PC-9 (cell line): ENCODE results near the gene HSPG2. TPM values are rescaled to one million over a fixed set of nuclear protein-coding genes. Genes with fewer than 3 reads are reported as not detected.

Experiments used
- BruUV-seq: library from RNA; stranded (reverse); fragments of 400-500 nt; replicated peaks from 2 replicates; lab custom pipeline; 2021; lab: Mats Ljungman, UMichigan
- CTCF ChIA-PET: fragments of 300-600 bp; sonication (Branson Sonifier 250); formaldehyde crosslinking; loops from one replicate; lab custom pipeline; 2022; ENCODE audit warnings: antibody characterized with exemption; lab: Charles Lee
- POLR2A ChIA-PET: fragments of 300-600 bp; sonication (Branson Sonifier 250); formaldehyde crosslinking; loops from one replicate; lab custom pipeline; 2022; ENCODE audit warnings: antibody characterized with exemption; ENCODE audit not compliant: unreplicated experiment; lab: Charles Lee
- DNase-seq, 2 experiments: peaks; one replicate each; pipeline versions ENCODE4 v3.0.0 to v3.0.0-alpha.2; 2015 to 2022; ENCODE audit warnings: mixed read lengths in 1 of 2
- H2AFZ ChIP-seq: fragments of 200-600 bp; sonication (generic); 2 replicates; pipeline ENCODE4 v1.8.1; 2017; ENCODE audit warnings: antibody characterized with exemption
- H3F3A ChIP-seq: fragments of 200-600 bp; sonication (generic); 2 replicates; pipeline ENCODE4 v1.8.1; 2017; ENCODE audit warnings: antibody characterized with exemption, mild to moderate bottlenecking, low read depth; ENCODE audit not compliant: insufficient read depth
- H3K27ac ChIP-seq: fragments of 200-600 bp; sonication (generic); 2 replicates; pipeline ENCODE4 v1.6.1; 2016; ENCODE audit warnings: mixed run types
- H3K27me3 ChIP-seq: fragments of 200-600 bp; sonication (generic); 2 replicates; pipeline ENCODE4 v1.6.1; 2016; ENCODE audit warnings: low read depth, mixed run types; ENCODE audit not compliant: insufficient read depth
- H3K36me3 ChIP-seq: fragments of 200-600 bp; sonication (generic); 2 replicates; pipeline ENCODE4 v1.6.1; 2016; ENCODE audit warnings: low read depth, mixed run types
- H3K4me1 ChIP-seq: fragments of 200-600 bp; sonication (generic); replicated peaks from 2 replicates; pipeline ENCODE4 v1.6.1; 2016; ENCODE audit warnings: mixed run types; ENCODE audit not compliant: insufficient read depth
- H3K4me2 ChIP-seq: fragments of 200-600 bp; sonication (generic); 2 replicates; pipeline ENCODE4 v1.6.1; 2017; ENCODE audit warnings: mixed run types
- H3K4me3 ChIP-seq: fragments of 200-600 bp; sonication (generic); 2 replicates; pipeline ENCODE4 v1.6.1; 2016; ENCODE audit warnings: mixed run types
- H3K79me2 ChIP-seq: fragments of 200-600 bp; sonication (generic); 2 replicates; pipeline ENCODE4 v1.6.1; 2017; ENCODE audit warnings: low read depth, mixed run types
- H3K9me2 ChIP-seq: fragments of 200-600 bp; sonication (generic); 2 replicates; pipeline ENCODE4 v1.8.1; 2017; ENCODE audit warnings: mild to moderate bottlenecking; ENCODE audit not compliant: insufficient read depth
- H3K9me3 ChIP-seq: fragments of 200-600 bp; sonication (generic); 2 replicates; pipeline ENCODE4 v1.8.1; 2016; ENCODE audit warnings: low read depth; ENCODE audit not compliant: insufficient read depth
- H4K20me1 ChIP-seq: fragments of 200-600 bp; sonication (generic); 2 replicates; pipeline ENCODE4 v1.8.1; 2017; ENCODE audit not compliant: insufficient read depth
- EZH2 ChIP-seq: fragments of 200-600 bp; sonication (generic); IDR thresholded peaks from 2 replicates; pipeline ENCODE4 v1.8.0; 2017; ENCODE audit warnings: antibody characterized with exemption, low read depth
- intact Hi-C: fragments of 100-400 bp; cut with micrococcal nuclease; formaldehyde crosslinking; loops from one replicate; pipeline ENCODE4 v1.10.0; 2022; ENCODE audit not compliant: unreplicated experiment
- total RNA-seq: library from RNA; stranded (reverse); gene quantifications from 2 replicates; pipeline ENCODE4 v1.2.3, GENCODE V29; 2021
- TF ChIP-seq, protein P1 (sequence below): fragments of 200-600 bp; sonication (generic); conservative IDR thresholded peaks from 2 replicates; pipeline ENCODE4 v1.6.1; 2017; ENCODE audit warnings: mixed run types, antibody characterized with exemption, mild to moderate bottlenecking, moderate library complexity

Gene HSPG2
- total RNA-seq, 1 experiment from 2014 or later = 126 TPM

DNA sequence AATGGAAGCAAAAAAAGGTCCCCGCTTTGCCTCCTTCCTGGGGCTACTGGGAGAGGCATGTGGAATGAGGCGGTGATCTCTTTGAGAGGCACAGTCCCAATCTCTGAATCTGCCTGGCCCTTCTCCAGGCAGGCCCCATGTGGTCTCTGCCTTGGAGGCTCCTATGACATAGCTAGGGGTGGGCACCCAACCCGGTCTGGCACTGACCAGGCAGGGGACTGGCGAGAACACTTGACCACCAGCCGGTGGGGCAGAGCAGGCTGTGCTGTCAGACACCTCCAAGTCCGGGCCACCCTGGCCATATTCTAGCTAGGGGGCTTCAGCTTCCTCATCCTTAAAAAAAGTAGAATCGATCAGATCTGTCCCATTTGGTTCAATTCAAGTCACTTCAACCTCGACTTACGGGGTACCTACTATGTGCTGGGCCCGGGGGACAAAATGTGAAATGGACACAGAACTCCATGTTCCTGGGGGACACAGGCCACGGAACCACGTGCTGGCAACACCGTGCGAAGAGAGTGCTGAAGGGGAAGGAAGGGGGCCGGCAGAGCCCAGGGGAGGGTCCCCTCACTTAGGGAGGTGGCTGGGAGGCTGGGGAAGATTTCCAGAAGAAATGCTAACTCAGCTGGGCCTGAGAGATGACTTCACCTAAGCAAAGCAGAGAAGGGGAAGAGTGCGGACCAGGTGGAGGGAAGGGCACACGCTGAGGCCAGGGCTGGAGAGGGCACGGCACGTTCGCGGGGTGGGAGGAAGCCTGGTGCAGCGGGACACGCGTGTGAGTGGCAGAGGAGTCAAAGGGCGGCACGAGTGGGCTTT lies 33.3 kb downstream of the HSPG2 start:
- Histone ChIP-seq H3K27ac (no peak overlapping the region), H3K79me2 (no peaks in the 10 kb centered on the region), H3K4me3 (no peak overlapping the region), H3F3A (no peaks in the 10 kb centered on the region), H3K36me3 (no peaks in the 10 kb centered on the region), H4K20me1 (no peaks in the 10 kb centered on the region; the same call in 1 of the 2 replicates), H3K9me2 (no peaks in the 10 kb centered on the region), H3K27me3 (no peaks in the 10 kb centered on the region), H3K4me1 (no peaks in the 10 kb centered on the region), H3K9me3 (no peaks in the 10 kb centered on the region), H3K4me2 (no peak overlapping the region), H2AFZ (no peak overlapping the region)
- intact Hi-C loops = loop anchor here (2.0 kb wide), 1 partner anchor 53 kb away; no protein-coding TSS in a partner anchor
- BruUV-seq = no TSS peak
- no peak for TF ChIP-seq EZH2
- TF ChIP-seq, protein P1, sequence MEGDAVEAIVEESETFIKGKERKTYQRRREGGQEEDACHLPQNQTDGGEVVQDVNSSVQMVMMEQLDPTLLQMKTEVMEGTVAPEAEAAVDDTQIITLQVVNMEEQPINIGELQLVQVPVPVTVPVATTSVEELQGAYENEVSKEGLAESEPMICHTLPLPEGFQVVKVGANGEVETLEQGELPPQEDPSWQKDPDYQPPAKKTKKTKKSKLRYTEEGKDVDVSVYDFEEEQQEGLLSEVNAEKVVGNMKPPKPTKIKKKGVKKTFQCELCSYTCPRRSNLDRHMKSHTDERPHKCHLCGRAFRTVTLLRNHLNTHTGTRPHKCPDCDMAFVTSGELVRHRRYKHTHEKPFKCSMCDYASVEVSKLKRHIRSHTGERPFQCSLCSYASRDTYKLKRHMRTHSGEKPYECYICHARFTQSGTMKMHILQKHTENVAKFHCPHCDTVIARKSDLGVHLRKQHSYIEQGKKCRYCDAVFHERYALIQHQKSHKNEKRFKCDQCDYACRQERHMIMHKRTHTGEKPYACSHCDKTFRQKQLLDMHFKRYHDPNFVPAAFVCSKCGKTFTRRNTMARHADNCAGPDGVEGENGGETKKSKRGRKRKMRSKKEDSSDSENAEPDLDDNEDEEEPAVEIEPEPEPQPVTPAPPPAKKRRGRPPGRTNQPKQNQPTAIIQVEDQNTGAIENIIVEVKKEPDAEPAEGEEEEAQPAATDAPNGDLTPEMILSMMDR = no peak
- no peak for DNase-seq
- POLR2A ChIA-PET = no interaction called here
- CTCF ChIA-PET = no interaction called here

DNA sequence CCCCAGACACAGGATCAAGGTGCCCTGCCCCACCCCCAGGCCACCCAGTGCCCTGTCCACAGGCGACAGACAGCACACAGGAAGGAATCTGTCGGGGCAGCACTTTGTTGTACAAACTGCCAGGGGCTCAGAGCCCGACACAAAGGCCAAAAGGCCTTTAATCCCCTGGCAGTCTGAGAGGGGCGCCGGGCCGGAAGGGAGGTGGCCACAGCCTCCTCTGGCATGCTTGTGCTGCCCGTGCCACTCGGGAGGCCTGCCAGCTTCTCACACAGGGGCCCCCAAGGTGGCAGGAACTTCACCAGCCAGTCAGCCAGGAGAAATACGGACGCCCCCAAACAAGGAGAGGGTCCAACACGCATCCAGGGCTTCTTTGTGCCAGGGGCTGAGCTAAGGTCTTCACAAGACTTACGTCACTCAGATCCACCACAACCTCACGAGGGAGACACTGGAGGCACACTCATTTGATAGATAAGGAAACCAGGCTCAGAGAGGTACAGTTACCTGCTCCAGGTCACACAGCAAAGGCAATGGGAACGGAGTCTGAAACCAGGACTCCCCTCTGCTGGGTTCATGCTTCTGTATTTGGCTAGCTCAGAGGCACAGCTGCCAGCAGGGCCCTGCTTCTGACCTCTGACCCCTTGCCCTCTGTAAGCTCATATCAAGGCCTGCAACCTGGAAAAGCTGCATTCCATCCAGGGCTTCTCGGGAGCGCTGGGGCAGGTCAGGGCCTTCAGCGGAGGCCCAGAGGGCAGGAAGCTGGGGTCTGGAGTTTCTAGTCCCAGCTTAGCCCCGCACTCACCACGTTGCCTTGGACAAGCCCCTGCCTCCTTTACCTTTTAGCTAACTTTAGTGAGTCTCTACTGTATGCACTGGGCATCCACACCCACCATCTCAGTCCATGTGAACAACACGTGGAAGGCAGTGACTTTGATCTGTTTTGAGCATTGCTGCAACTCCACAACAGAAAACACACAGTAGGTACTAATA lies 34.8 kb downstream of the HSPG2 start:
- Histone ChIP-seq H3K9me2 (no peaks in the 10 kb centered on the region), H3K27me3 (no peaks in the 10 kb centered on the region), H3K4me1 (no peaks in the 10 kb centered on the region), H2AFZ (no peak overlapping the region), H3K79me2 (no peaks in the 10 kb centered on the region), H3K4me3 (no peak overlapping the region), H4K20me1 (no peaks in the 10 kb centered on the region; the same call in 1 of the 2 replicates), H3K36me3 (no peaks in the 10 kb centered on the region), H3K4me2 (no peak overlapping the region), H3K9me3 (no peaks in the 10 kb centered on the region), H3K27ac (no peak overlapping the region), H3F3A (no peaks in the 10 kb centered on the region)
- intact Hi-C loops = no loop called here
- CTCF ChIA-PET = no interaction called here
- BruUV-seq = no TSS peak
- POLR2A ChIA-PET = no interaction called here
- no peak for TF ChIP-seq EZH2
- TF ChIP-seq, protein P1 = no peak
- no peak for DNase-seq

DNA sequence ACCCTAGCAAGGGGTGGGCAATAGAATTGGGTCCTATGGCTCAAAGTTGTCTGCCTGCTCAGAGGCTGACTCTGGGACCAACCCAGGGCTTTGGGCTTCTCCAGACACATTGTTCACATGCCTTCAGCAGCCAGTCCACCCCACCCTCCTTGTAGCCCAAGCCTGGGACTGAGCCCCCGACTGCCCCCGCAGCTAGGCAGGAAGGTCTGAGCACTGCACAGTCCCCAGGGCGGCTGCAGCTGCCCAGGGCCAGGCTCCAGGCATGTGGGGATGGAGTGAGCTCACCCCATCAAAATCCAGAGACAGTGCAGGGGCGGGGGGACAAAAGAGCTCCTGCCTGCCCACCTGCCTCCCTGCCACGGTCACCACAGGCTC lies 35.6 kb downstream of the HSPG2 start:
- no peak for DNase-seq
- POLR2A ChIA-PET = no interaction called here
- no peak for TF ChIP-seq EZH2
- TF ChIP-seq, protein P1 = no peak
- intact Hi-C loops = no loop called here
- Histone ChIP-seq H3K9me2 (no peaks in the 10 kb centered on the region), H3K4me1 (no peaks in the 10 kb centered on the region), H3K36me3 (no peaks in the 10 kb centered on the region), H3K4me2 (no peak overlapping the region), H3K79me2 (no peaks in the 10 kb centered on the region), H3K9me3 (no peaks in the 10 kb centered on the region), H2AFZ (no peak overlapping the region), H4K20me1 (no peaks in the 10 kb centered on the region; the same call in 1 of the 2 replicates), H3K4me3 (no peak overlapping the region), H3F3A (no peaks in the 10 kb centered on the region), H3K27me3 (no peaks in the 10 kb centered on the region), H3K27ac (no peak overlapping the region)
- no TSS peak for BruUV-seq
- CTCF ChIA-PET = no interaction called here
